Measurements from ENCODE around the gene MED23. TPM values are rescaled to one million over a fixed set of nuclear protein-coding genes. Genes with fewer than 3 reads are reported as not detected.

MED23 gene
- total RNA-seq, 2 donors from 2014 or later: 35.9 to 39.3 TPM

DNA sequence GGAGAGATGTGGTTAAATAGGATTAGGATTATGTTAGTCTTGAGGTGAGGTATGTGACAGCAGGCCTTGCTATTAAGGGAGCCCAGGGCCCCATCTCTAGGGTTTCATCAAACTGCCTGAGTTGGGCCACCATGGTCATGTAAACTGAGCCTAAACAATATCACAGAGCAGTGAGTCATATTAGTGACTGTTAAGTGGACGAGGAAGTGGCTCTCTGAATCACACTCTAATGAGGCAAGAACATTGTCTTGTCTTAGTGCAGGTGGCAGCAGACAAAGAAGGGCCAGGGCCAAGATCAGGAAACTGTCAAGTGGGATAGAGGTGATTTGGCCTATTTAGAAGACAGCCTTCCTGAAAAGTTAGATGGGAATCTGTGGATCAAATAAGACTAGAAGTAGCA is 32.2 kb upstream of the MED23 start:
- 56% methylated on average over 1 of the region's 1 CpG for WGBS
- DNase-seq (ENCODE audit: low spot score): no peak
- no peak for TF ChIP-seq POLR2A (IDR thresholded peaks at IDR 0.05)
- TF ChIP-seq, protein P1, sequence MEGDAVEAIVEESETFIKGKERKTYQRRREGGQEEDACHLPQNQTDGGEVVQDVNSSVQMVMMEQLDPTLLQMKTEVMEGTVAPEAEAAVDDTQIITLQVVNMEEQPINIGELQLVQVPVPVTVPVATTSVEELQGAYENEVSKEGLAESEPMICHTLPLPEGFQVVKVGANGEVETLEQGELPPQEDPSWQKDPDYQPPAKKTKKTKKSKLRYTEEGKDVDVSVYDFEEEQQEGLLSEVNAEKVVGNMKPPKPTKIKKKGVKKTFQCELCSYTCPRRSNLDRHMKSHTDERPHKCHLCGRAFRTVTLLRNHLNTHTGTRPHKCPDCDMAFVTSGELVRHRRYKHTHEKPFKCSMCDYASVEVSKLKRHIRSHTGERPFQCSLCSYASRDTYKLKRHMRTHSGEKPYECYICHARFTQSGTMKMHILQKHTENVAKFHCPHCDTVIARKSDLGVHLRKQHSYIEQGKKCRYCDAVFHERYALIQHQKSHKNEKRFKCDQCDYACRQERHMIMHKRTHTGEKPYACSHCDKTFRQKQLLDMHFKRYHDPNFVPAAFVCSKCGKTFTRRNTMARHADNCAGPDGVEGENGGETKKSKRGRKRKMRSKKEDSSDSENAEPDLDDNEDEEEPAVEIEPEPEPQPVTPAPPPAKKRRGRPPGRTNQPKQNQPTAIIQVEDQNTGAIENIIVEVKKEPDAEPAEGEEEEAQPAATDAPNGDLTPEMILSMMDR (IDR thresholded peaks at IDR 0.05): no peak
- TF ChIP-seq POLR2AphosphoS5 (IDR thresholded peaks at IDR 0.05): no peak

GRCh38 chr6:131658287-131658686 is 30.2 kb upstream of the MED23 start:
- Histone ChIP-seq H3K27me3 (replicated peaks; ENCODE audit: insufficient read depth) (no peaks in the 10 kb centered on the region), H3K36me3 (no peaks in the 10 kb centered on the region), H3K4me1 (replicated peaks) (no peaks in the 10 kb centered on the region), H3K27ac (no peak overlapping the region), H3K9me3 (no peaks in the 10 kb centered on the region), H3K4me3 (no peak overlapping the region)
- no peak for DNase-seq (ENCODE audit: low spot score)
- intact Hi-C loops (cut with DNase I): no loop called here
- TF ChIP-seq, protein P1 (IDR thresholded peaks at IDR 0.05): no peak
- no peak for TF ChIP-seq POLR2AphosphoS5 (IDR thresholded peaks at IDR 0.05)
- no peak for TF ChIP-seq POLR2A (IDR thresholded peaks at IDR 0.05)
- WGBS: 89% methylated on average over 3 of the region's 3 CpGs

More for the DNA sequence above, 32.2 kb upstream of the MED23 start:
- no peak overlapping the region for H3K4me3 ChIP-seq
- no peaks in the 10 kb centered on the region for H3K36me3 ChIP-seq
- H3K27me3 ChIP-seq (replicated peaks; ENCODE audit: insufficient read depth): no peaks in the 10 kb centered on the region
- H3K9me3 ChIP-seq: no peaks in the 10 kb centered on the region
- intact Hi-C loops (cut with DNase I): no loop called here
- H3K27ac ChIP-seq: no peak overlapping the region
- no peaks in the 10 kb centered on the region for H3K4me1 ChIP-seq (replicated peaks)

GRCh38 chr6:131657630-131658111 is 29.6 kb upstream of the MED23 start:
- Histone ChIP-seq H3K4me3 (no peak overlapping the region), H3K36me3 (no peaks in the 10 kb centered on the region), H3K27ac (no peak overlapping the region), H3K4me1 (replicated peaks) (no peaks in the 10 kb centered on the region), H3K27me3 (replicated peaks; ENCODE audit: insufficient read depth) (no peaks in the 10 kb centered on the region), H3K9me3 (no peaks in the 10 kb centered on the region)
- intact Hi-C loops (cut with DNase I): no loop called here
- DNase-seq (ENCODE audit: low spot score): no peak
- TF ChIP-seq POLR2A (IDR thresholded peaks at IDR 0.05) (no peak), POLR2AphosphoS5 (IDR thresholded peaks at IDR 0.05) (no peak)
- TF ChIP-seq, protein P1 (IDR thresholded peaks at IDR 0.05): no peak
- WGBS: 94% methylated on average over 6 of the region's 6 CpGs

DNA sequence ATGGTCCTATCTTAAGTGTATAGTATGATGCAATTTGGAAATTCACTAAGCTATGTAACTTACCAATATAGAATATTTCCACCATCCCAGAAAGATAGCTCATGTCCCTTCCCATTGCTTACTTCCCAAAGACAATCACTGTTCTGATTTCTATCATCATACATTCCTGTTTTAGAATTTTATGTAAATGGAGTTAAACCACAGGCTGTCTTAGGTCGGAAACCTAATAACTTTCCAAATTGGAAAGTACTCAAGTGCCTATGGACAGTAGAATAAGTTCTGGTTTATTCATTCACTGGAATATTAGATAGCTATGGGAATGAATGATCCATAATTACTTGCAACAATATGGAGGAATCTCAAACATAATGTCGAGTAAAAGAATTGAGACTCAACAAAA is 29.2 kb upstream of the MED23 start:
- DNase-seq (ENCODE audit: low spot score): no peak
- intact Hi-C loops (cut with DNase I): no loop called here
- 94% methylated on average over 2 of the region's 2 CpGs for WGBS
- H3K9me3 ChIP-seq: no peaks in the 10 kb centered on the region
- no peak overlapping the region for H3K4me3 ChIP-seq
- TF ChIP-seq, protein P1 (IDR thresholded peaks at IDR 0.05): no peak
- TF ChIP-seq POLR2AphosphoS5 (IDR thresholded peaks at IDR 0.05) (no peak), POLR2A (IDR thresholded peaks at IDR 0.05) (no peak)
- no peaks in the 10 kb centered on the region for H3K4me1 ChIP-seq (replicated peaks)
- H3K36me3 ChIP-seq: no peaks in the 10 kb centered on the region
- no peaks in the 10 kb centered on the region for H3K27me3 ChIP-seq (replicated peaks; ENCODE audit: insufficient read depth)
- H3K27ac ChIP-seq: no peak overlapping the region

DNA sequence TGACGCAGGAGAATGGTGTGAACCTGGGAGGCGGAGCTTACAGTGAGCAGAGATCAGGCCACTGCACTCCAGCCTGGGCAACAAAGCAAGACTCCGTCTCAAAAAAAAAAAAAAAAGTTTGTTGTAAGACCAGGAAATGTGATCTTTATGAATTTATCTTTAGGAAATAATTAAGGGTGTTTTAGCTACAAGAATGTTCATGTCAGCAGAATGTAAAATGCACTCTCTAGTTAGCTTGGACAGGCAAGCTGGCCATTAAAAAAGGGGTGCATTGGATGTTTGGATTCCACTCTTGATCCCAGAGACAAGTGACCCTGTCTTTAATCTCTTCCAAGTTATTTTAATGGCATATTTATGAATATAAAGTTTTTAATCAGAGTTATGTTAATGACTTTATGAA is 28.6 kb upstream of the MED23 start:
- Histone ChIP-seq H3K27me3 (replicated peaks; ENCODE audit: insufficient read depth) (no peaks in the 10 kb centered on the region), H3K4me3 (no peak overlapping the region), H3K36me3 (no peaks in the 10 kb centered on the region), H3K4me1 (replicated peaks) (no peaks in the 10 kb centered on the region), H3K9me3 (no peaks in the 10 kb centered on the region), H3K27ac (no peak overlapping the region)
- DNase-seq (ENCODE audit: low spot score): no peak
- 86% methylated on average over 3 of the region's 3 CpGs for WGBS
- TF ChIP-seq POLR2AphosphoS5 (IDR thresholded peaks at IDR 0.05): no peak
- no peak for TF ChIP-seq POLR2A (IDR thresholded peaks at IDR 0.05)
- TF ChIP-seq, protein P1 (IDR thresholded peaks at IDR 0.05): no peak
- intact Hi-C loops (cut with DNase I): no loop called here
